ENCODE results near the gene EPB41L5.

- TF ChIP-seq CTCF (IDR thresholded peaks at IDR 0.05) (no peak), EZH2 (IDR thresholded peaks at IDR 0.05) (no peak), EZH2phosphoT487 (IDR thresholded peaks at IDR 0.05) (no peak)
These were observed 97.1 kb downstream of the EPB41L5 start for GRCh38 chr2:120110062-120110362.
